B cell (primary cell): Measurements from ENCODE around the gene PTPRG.
"Not testable (repeated sequence)": the region's sequence is repeated elsewhere in the genome, so short reads cannot be mapped to it uniquely, and the experiment has no call there.

ENCODE experiments used
- EZH2 ChIP-seq: IDR thresholded peaks from 2 replicates; pipeline ENCODE4 v1.6.1; 2012; ENCODE audit warnings: borderline replicate concordance, low read depth, mild to moderate bottlenecking, moderate library complexity, low read length; ENCODE audit not compliant: insufficient read depth, poor library complexity, severe bottlenecking
- TF ChIP-seq, protein P1 (sequence below): fragments of 200-600 bp; IDR thresholded peaks from one replicate; pipeline ENCODE4 v1.8.0; 2022; ENCODE audit warnings: antibody characterized with exemption, mild to moderate bottlenecking

DNA sequence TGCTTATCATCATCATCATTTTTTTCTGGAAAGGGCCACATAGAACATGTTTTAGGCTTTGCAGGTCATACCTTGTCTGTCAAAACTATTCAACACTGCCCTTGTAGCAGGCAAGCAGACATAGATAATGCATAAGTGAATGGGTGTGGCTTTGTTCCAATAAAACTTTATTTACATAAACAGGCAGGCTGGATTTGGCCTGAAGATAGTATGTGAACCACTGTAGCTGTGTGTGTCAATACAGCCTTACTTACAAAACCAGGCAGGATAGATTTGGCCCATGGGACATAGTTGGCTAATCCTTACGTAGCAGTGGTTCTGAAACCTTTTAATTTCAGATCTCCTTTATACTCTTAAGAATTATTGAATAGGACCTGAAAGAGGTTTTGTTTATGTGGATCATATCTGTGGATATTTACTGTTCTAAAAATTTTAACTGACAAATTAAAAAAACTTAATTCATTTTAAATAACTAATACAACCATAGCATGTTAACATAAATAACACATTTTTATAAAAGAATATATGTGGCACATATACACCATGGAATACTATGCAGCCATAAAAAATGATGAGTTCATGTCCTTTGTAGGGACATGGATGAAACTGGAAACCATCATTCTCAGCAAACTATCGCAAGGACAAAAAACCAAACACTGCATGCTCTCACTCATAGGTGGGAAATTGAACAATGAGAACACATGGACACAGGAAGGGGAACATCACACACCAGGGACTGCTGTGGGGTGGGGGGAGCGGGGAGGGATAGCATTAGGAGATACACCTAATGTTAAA is 137.1 kb downstream of the PTPRG start:
- not testable (repeated sequence) for TF ChIP-seq EZH2
- TF ChIP-seq, protein P1, sequence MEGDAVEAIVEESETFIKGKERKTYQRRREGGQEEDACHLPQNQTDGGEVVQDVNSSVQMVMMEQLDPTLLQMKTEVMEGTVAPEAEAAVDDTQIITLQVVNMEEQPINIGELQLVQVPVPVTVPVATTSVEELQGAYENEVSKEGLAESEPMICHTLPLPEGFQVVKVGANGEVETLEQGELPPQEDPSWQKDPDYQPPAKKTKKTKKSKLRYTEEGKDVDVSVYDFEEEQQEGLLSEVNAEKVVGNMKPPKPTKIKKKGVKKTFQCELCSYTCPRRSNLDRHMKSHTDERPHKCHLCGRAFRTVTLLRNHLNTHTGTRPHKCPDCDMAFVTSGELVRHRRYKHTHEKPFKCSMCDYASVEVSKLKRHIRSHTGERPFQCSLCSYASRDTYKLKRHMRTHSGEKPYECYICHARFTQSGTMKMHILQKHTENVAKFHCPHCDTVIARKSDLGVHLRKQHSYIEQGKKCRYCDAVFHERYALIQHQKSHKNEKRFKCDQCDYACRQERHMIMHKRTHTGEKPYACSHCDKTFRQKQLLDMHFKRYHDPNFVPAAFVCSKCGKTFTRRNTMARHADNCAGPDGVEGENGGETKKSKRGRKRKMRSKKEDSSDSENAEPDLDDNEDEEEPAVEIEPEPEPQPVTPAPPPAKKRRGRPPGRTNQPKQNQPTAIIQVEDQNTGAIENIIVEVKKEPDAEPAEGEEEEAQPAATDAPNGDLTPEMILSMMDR: not testable (repeated sequence)
